GM06990 (cell line): Measurements from ENCODE around the gene SPINT2.

ENCODE experiments used
- DNase-seq: peaks from one replicate; pipeline ENCODE4 v3.0.0-alpha.2; 2011; ENCODE audit not compliant: insufficient read length; ENCODE audit errors: extremely low read depth
- H3K27me3 ChIP-seq: replicated peaks from 2 replicates; pipeline ENCODE4 v1.6.0; 2011; ENCODE audit warnings: low read length; ENCODE audit not compliant: control insufficient read depth, insufficient read depth
- H3K36me3 ChIP-seq: 2 replicates; pipeline ENCODE4 v1.5.1; 2011; ENCODE audit warnings: low read length; ENCODE audit not compliant: control insufficient read depth, insufficient read depth
- H3K4me3 ChIP-seq: replicated peaks from 2 replicates; pipeline ENCODE4 v1.5.1; 2011; ENCODE audit warnings: low read depth, mild to moderate bottlenecking, control low read depth, low read length
- CTCF ChIP-seq: IDR thresholded peaks from 2 replicates; pipeline ENCODE4 v1.5.1; 2011; ENCODE audit warnings: low read length, control low read depth, mild to moderate bottlenecking, inconsistent platforms; ENCODE audit not compliant: insufficient read depth, poor library complexity, severe bottlenecking

The SPINT2 gene

GRCh38 chr19:38323291-38323690 is 58.9 kb downstream of the SPINT2 start:
- TF ChIP-seq CTCF = no peak
- Histone ChIP-seq H3K4me3 (no peak overlapping the region), H3K36me3 (no peaks in the 10 kb centered on the region), H3K27me3 (no peaks in the 10 kb centered on the region; the same call in 1 of the 2 replicates)
- DNase-seq = no peak

- DNase-seq = no peak
- Histone ChIP-seq H3K27me3 (no peaks in the 10 kb centered on the region; the same call in 1 of the 2 replicates), H3K36me3 (no peaks in the 10 kb centered on the region), H3K4me3 (no peak overlapping the region)
- TF ChIP-seq CTCF = no peak
Observed at GRCh38 chr19:38324431-38324830, 60.1 kb downstream of the SPINT2 start.

GRCh38 chr19:38326591-38326990 is 62.2 kb downstream of the SPINT2 start:
- H3K36me3 ChIP-seq = no peaks in the 10 kb centered on the region

GRCh38 chr19:38329651-38330050 is 65.3 kb downstream of the SPINT2 start:
- H3K27me3 ChIP-seq = no peaks in the 10 kb centered on the region
- H3K4me3 ChIP-seq = no peak overlapping the region
- no peaks in the 10 kb centered on the region for H3K36me3 ChIP-seq
- no peak for TF ChIP-seq CTCF
- no peak for DNase-seq

More at GRCh38 chr19:38326591-38326990, 62.2 kb downstream of the SPINT2 start:
- no peak for TF ChIP-seq CTCF
- H3K27me3 ChIP-seq = no peaks in the 10 kb centered on the region
- DNase-seq = no peak
- no peak overlapping the region for H3K4me3 ChIP-seq

- no peaks in the 10 kb centered on the region for H3K36me3 ChIP-seq
- DNase-seq = no peak
- no peak for TF ChIP-seq CTCF
- no peaks in the 10 kb centered on the region for H3K27me3 ChIP-seq
- H3K4me3 ChIP-seq = no peak overlapping the region
Observed at GRCh38 chr19:38331728-38332127, 67.4 kb downstream of the SPINT2 start.

- Histone ChIP-seq H3K27me3 (no peaks in the 10 kb centered on the region), H3K36me3 (no peaks in the 10 kb centered on the region), H3K4me3 (no peak overlapping the region)
- DNase-seq = no peak
- no peak for TF ChIP-seq CTCF
Observed at GRCh38 chr19:38333245-38333644, 68.9 kb downstream of the SPINT2 start.
